ENCODE results near the gene TRIO. TPM values are rescaled to one million over a fixed set of nuclear protein-coding genes. Genes with fewer than 3 reads are reported as not detected.

TRIO gene
- polyA plus RNA-seq, 5 donors: 67.0 to 85.2 (median 80.6) TPM

DNA sequence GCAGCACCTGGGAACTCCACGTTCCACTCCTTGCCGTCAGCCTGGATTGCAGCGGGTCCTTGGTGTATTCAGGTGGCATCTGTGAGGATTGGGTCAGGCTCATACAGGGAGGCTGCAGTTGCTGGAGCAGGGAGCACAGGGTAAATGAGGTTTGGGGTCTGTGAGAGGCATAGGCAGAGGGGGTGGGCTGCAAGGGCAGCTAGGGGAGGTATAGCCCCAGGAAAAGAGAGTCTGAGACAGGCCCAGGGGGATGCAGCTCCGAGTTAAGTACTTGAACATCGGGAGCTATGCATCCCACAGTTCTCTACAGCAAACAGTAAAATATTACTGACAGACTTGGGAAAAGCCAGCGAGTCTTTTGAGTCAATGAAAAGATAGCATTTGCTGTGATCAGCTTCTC lies 101.6 kb downstream of the TRIO start:
- DNase-seq: no peak

DNA sequence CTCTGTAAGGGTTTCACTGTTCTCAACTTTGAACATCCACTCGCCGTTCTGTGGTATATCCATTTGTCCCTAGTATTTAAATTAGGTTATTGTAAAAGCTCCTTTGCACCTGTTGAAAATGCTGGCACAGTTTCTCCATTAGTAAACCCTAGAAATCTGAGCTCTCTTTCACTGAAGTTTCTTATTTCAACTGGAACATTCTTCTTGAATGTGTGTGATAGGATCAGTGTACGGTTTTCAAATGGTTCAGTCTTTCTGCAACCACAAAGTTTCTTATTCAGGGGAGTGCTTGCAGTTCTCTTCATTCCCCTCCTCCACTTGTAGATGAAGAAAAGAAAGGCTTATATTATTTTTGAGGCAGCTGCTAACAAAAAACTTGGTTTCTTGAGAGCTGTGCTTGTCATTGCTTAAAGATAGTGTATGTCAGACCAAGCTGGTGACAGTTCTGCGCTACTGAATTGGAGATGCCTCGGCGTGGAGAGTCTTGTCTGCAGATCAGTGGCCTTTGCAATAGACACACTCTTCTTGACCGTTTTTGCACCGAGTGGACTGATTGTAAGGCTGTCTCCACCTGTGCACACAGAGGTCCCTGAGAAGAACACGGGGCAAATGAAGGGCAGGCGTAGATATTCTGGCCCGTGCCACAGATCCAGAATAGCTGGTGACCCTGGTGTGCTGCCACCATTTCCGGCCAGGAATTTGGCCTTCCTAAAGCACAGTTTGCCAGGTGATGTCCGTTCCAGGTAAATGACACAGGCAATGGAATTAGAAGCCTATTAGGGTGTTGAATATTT lies 102.2 kb downstream of the TRIO start:
- no peak for DNase-seq

DNA sequence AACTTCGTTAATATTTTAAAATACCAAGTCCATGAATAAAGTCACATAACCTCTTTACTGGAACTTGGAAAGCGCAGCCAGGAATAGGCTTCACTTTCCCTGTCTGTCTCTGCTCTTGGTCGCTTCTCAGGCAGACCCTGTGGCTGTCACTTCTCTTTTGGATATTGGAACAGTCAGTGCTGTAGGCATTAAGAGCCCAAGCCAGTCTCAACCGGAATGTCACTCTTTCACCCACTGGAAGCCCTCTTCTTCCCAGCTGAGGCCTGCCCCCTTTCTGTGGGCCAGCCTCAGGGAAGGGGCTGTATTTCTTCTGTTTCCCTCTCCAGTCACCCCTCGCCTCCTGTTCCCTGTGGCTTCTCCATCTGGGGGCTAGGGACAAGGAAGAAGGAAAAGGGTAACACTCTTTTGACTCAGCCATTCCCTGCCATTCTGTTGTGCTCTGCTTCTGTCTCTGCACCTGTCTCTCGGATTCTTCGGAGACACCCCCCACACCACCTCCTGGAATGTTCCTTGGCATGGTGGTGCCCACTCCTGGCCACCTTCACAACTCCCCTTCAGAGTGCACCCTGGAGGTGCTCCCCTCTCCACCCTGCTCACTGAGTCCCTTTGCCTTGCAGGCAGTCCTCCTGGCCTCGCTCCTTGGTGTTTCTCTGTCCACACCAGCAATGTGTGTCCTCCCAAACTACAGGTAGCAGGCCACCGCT lies 103.4 kb downstream of the TRIO start:
- DNase-seq: no peak

DNA sequence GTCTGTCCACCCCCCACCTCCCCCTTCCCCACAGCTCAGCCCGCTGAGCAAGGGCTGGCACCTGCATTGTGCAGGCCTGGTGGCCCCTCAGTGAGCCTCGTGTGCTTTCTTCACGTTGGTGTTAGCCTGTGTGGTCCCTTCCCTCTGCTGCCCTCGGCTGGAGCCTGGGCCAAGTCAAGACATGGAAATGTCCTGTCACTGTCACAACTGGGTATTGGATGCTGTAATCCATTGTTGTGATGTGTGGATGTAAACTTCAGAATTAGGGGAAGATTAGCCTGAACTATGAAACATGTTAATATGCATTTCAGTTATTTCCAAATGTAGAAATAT lies 103.9 kb downstream of the TRIO start:
- DNase-seq: no peak

DNA sequence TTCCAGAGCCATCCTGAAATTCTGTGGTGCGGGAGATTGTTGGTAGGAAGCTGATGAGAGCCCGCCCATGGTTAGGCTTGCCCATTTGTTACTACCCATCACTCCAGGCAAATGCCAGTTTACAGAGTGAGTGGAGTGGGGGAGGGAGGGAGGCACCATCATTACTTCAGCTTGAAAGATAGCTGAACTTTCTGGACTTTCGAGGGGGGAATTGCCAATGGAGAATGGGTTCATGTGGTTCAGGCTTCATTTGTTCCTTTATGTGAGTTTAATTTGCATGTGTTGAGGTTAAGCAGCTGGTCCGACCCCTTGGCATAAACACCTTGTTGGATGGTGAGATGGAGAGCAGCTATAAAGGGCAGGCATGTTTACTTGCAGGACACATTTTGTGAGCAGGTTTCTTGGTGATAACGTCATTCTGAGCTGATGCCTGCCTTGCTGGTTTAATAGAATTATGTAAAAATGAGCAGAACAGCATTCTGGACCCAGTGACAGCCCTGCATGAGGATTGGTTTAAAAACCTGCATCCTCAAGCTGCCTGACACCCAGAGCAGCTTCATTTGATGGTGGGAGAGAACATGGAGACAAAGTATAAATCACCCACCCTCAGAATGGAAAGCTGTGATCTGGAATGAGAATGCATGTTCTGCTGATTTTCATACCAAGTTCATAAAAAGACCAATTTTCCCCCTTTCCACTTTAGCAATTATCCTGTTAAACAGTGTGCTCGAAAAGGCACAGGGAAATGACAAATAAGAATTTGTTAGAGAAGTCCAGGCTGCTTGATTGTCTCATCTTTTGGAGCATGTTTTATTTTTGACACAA lies 106.3 kb downstream of the TRIO start:
- DNase-seq: no peak

DNA sequence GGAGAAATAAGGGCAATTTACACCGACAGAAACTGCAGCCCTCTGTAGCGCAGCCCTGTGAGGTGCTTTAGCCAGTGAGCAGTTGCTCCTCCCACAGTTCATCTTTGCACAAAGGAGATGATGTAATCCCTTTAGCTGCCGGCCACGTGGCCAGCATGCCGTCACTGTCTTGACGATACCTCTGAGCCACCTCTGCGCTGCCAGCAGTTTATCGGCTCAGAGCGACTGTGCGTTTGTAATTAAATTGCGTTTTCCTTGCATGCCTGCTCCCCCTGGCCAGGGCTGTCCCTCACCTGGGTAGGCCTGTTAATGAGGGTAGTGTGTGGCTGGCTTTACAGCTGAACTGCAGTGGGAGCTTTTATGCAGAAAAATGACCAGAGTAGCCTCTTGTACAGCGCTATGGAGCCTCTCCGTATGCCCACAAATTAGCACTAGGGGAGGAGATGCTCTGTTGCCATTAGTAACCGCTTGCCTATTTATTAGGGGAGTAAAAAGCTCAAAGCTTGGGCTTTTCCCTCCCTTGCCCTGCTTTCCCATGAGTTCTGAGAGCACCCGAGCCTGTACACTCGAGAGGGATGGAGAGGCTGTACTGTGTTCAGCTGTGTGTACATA lies 107.0 kb downstream of the TRIO start:
- DNase-seq: peak; percentile 46 to 50

DNA sequence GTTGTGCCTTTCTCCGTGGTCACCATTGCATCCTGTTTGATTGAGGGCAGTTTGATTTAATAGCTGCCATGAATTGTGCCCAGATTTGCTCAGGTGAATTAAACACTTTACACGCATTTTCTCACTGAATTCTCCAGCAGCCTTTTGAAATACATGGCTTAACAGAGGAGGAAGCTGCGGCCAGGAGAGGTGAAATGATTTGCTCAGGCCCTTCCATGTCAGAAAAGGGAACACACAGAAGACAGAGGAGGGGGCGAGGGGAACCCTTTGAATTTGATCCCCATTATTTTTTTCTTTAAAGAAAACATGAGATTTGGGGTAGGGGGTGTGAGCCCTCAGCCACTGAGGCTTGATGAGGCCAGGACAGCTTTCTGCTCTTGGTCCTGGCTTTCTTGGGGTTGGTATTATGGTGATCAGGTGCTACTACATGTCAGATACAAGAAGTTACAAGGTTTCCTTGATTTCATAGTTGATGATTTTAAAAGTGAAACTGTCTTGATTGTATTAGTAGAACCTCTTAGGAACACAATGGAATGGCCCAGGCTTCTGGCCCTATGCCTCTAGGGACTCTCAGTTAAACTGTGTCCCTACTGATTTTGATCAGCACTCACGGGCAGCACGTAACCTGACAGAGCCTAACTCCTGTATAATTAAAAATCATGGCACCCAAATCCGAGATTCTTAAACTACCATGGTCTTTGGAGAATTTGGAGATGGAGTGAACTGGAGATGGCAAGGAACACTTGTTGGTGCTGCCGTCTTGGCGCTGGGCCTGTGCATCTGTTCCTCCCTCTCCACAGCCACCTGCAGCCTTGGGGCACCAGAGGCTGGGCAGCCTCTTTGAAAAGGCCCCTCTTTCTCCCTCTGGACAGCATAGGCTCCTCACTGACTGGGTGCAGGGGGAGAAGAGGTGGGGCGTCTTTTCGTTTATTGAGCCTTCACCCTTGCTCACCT lies 107.9 kb downstream of the TRIO start:
- DNase-seq: no peak

DNA sequence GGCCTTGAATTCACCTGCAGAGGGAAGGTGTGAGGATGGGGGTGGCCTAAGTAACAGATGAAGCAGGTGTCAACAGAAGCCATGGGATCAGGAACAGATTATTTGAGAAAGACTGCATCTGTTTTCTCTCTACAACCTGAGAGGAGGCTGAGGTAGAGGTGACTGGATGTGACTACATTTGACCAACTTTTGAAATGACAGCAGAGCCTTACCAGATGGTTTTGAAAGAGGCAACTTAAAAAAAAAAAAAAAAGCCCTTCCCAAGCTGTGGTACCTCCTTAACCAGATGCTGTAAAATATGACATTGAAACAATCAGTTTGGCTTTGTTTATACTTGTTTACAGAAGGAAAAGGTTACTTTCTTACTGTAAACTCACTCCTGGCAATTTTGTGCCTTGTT lies 108.6 kb downstream of the TRIO start:
- DNase-seq: no peak

DNA sequence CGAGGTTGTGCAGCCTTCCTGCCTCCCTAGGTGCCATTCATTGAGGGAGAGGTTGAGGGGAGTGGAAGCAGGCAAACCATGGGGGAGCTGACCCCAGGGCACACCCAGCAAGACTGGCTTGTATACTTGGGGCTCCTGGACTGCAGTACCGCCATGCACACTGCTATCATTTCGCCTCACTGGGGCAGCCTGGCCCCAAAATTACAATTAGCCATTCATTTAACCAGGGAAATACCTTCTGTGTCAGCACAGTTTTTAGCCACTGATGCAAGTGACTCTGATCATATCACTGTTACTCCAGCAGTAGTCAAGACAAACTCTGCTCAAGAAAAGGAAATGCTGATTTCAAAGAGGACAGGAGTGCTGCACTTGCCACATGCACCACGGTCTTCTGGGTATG lies 109.7 kb downstream of the TRIO start:
- no peak for DNase-seq

DNA sequence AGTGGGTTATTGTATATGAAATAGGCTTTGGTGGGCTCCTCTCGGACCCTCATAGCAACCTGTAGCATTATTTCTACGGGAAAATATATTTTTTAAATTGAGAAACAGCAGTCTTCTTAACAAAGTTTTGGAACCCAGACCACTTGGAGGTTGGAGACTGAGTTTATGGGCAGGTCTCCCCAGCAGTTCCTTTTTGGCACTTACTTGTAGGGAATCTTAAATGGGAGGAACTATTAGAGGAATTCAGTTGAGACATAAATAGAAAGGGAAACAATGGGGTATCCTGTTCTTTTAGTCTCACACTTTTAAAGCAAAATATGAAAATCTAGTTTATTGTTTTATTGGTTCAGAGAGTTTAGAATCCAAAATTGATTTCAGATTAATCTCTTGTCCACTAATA lies 111.5 kb downstream of the TRIO start:
- no peak for DNase-seq

DNA sequence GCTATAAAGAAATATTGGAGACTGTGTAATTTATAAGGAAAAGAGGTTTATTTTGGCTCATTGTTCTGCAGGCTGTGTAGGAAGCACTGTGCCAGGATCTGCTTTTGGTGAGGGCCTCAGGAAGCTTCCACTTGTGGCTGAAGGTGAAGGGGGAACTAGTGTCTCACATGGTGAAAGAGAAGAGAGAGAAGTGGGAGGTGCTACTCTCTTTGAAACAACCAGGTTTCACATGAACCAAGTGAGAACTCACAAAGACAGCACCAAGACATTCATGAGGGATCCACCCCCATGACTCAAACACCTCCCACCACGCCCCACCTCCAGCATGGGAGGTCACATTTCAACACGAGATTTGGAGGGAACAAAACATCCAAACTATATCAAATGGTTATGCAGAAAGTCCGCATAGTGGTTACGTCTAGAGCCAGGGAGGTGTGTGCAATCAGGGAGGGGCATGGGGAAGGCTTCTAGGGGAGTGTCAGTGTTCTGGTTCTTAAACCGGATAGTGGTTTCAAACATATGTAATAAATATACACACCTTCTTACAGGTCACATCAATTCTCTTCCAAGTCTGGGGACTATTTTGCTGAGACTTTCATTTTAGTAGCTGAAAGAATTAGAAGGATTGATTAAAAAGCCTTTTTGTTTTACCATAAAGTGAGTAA lies 113.0 kb downstream of the TRIO start:
- DNase-seq: no peak

DNA sequence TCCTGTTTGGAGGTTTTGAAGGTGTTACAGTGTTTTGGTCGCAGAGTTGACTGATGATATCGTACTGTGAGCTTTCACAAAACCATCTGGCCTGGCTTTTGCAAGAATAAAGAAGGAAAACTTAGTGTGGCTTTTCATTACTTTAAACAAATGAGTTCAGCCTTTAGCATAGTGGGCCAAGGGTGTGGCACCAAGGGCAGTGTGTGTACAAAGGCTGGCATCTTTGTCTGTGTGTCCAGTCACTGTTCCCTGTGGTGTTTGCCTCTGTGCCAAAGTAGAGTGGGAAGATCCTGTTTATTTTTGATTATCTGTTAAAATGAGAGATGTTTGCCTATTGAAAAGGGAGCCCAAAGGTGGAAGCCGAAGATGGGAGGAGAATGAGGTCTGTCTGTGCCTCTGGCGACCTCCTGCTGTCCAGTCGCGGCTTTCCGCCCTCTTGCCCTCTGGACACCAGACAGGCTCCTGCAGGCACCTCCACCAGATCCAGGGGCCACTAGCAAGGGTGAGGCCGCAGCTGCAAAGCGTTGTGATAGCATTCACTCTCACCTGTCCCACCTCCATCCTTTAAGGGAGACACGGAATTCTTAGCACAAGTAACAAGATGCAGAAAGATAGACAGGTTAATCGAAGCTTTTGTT lies 113.7 kb downstream of the TRIO start:
- no peak for DNase-seq

DNA sequence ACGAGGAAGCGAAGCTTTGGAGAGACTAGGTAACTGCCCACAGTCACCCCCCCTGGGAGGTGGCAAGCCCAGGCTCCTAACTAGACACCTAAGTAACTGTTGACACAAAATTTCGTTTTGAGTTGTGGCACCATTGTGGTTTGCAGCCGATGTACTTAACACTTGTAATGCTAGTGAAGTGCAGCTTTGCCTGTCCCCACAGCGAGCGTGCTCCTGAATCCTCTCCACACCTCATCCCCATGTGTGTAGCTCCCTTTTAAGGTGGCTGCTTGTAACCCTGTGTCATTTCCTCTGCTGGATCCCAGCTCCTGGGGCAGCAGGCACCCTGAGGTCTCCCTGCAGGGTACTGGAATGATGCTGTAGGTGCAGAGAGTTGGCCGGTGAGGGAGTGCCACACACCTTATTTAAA lies 114.9 kb downstream of the TRIO start:
- no peak for DNase-seq

DNA sequence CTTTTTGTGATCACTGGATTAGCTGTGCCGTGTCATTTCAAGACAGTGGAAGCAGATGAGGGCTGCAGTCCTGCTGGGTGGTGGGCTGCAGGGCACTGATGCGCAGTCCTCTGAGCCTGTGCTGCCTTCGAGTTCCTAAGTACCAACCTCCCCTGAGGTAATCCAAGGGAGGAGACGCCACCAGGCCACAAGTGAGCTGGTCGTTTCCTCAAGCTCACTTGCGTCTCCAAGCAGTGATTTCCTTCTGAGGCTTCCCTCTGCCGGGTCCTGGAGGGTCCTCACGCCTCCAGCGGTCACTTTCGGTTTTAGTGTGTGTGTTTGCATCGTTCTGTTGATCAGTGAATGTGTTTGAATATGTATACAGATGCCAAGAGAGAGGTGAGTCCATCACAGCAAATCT lies 115.7 kb downstream of the TRIO start:
- DNase-seq: peak in 1 of 2 donors; percentile 30

DNA sequence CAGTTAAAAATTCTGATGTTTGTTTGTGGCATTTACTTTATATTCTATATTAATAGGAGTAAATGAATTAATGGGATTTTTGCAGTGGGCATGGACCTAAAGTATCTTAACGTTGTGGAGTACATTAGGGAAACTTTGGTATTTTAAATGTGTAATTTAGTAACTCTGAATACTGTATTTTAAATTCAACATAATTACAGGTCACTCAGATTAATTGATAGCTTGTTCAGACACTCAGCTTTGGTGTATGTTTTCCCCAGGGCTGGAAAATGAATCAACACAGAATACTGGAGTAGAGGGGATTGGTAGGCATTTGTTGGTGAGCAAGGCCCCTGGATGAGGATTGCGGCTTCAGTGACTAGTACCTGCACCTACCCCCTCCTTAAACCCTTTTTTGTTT lies 117.5 kb downstream of the TRIO start:
- no peak for DNase-seq

DNA sequence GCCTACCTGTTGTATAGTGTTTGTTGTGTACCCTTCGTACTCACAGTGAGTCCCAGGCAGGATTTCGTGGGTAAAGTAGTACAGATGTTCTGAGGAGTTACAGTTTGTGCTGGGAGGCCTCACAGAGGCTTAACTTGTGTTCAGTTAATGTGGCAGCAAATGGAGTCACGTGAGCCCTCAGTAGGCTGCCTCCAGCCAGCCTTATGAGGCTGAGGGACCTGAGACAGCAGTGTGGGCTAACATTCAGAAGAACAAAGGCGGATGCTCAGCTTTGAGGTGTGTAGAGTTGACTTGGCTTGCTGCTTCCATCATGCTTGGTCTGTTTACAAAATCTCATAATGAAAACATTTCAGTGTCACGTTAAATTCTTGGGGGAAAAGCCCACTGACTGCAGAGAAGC lies 118.1 kb downstream of the TRIO start:
- no peak for DNase-seq

DNA sequence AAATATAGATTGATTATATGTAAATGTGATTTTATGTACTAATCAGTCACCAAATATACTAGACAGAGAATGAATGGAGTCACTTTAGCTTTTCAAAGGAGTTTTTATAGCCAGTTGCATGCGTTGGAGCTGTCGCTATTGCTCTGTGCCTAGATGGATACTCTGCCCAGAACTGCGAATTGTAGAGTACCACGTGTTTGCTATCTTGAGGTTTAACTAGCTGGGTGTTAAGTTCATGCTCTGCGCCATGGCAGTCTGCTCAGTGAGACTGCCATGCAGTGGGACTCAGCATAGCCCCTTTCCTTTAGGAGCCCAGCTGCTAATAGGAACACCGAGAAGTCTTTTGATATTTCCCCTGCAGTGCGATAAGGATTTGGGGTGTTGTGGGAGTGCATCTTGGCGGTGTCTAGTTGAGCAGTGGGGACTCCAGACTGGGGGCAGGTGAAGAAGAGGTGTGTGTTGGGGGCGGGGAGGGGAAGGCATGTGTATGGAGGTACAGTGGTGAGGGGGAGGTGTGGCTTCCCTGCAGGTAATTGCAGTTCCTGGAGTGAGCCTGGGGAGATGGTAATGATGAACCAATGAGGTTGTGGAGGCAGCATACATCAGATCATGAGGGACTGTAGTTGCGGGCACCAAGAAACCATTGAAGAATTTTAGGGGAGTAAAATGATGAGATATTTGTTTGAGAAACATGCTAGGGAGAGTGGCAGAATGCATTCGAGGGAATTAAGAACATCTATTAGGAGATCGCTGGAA lies 118.9 kb downstream of the TRIO start:
- no peak for DNase-seq

DNA sequence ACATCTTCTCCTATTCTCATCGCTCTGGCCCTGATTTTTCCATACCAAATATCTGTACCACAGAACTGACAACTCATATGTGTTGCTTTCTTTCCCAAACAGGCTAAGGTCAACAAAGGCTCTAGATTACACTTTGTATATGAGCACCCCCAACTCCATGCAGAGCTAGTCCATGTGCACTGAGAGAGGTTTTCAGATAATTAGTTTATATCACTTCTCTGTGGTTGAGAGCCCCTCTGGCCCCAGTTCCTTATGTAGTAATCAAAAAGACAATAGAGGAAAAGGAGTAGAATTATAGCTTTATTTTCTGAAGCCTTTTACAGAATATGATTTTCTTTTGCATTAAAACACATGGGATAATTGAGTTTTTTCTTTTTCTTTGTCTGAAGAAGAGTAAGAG lies 120.0 kb downstream of the TRIO start:
- DNase-seq: no peak

DNA sequence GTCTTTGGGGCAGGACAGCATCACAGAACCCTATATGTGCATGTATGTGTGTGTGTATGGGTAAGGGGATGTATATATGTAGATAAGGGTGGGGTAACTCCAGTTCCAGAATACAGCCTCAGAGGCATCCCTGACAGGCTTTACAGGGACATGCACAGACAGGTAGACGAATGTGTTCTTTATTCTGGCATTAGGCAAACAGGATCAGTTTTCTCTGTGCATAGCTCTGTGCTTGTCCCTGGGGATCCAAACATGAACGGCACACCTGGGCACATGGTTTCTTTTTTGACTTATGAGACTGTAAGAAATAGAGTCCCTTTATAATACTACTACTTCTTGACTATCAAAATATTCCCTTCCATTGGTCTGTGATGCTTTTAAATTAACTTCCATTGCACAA lies 120.6 kb downstream of the TRIO start:
- no peak for DNase-seq

All from right lung (tissue), 5 donors.